Measurements from ENCODE around the gene ASPSCR1. TPM values are rescaled to one million over a fixed set of nuclear protein-coding genes. Genes with fewer than 3 reads are reported as not detected.
A peak's percentile ranks its signal among the peaks of the same experiment; 100 is the strongest.

ASPSCR1 gene
- total and polyA plus RNA-seq, 9 of the 15 experiments (the other 6 are each of a cell fraction or from before 2014, with no cell fraction given), result 0.90 to 36.9 (median 11.6) TPM

GRCh38 chr17:81941484-81942166 lies 35.8 kb upstream of the ASPSCR1 start (continued):
- TF ChIP-seq CHD7 (IDR thresholded peaks at IDR 0.05; ENCODE audit: low read depth, low read length), result no peak
- no peak for TF ChIP-seq POLR2AphosphoS5 (IDR thresholded peaks at IDR 0.05; ENCODE audit: control insufficient read depth, insufficient read depth, low read depth, low read length)
- no peak for TF ChIP-seq HMGXB4 (CRISPR knock-in tag; IDR thresholded peaks at IDR 0.05)
- TF ChIP-seq ZBTB49 (CRISPR knock-in tag; IDR thresholded peaks at IDR 0.05; ENCODE audit: borderline replicate concordance), result no peak
- peak in 1 of 2 experiments; percentile 73; a peak in 2 of 4 replicates for TF ChIP-seq KDM1A (IDR thresholded peaks at IDR 0.05)
- no peak for TF ChIP-seq KAT7 (CRISPR knock-in tag; IDR thresholded peaks at IDR 0.05; ENCODE audit: borderline replicate concordance)
- TF ChIP-seq TOE1 (IDR thresholded peaks at IDR 0.05; ENCODE audit: borderline replicate concordance), result no peak
- TF ChIP-seq TOE1 (CRISPR knock-in tag; IDR thresholded peaks at IDR 0.05; ENCODE audit: borderline replicate concordance, low read depth), result no peak
- peak; percentile 80; the same call in 1 of the 2 replicates for TF ChIP-seq MEF2A (IDR thresholded peaks at IDR 0.05; ENCODE audit: control insufficient read depth, low read depth, low read length)
- 0 out of 2 replicates have a peak, but pooled peaks have one; percentile 13 for TF ChIP-seq CBFA2T3 (IDR thresholded peaks at IDR 0.05)
- no peak for TF ChIP-seq FOXK1 (CRISPR knock-in tag; IDR thresholded peaks at IDR 0.05; ENCODE audit: borderline replicate concordance)

Measured in K562 (cell line).